Upper lobe of left lung (tissue), 4 donors: ENCODE data around the gene CELSR1.

Experiments
- EP300 ChIP-seq, 4 donors: sonication (generic); formaldehyde crosslinking; IDR thresholded peaks; one replicate each; pipeline ENCODE4 v1.5.1; 2017; ENCODE audit warnings: antibody characterized with exemption in 4 of 4, control low read depth in 2 of 4
- POLR2A ChIP-seq, 4 donors: fragments of 450-650 bp; IDR thresholded peaks; one replicate each; pipeline ENCODE4 v1.5.1; 2016 to 2017; ENCODE audit warnings: antibody characterized with exemption in 4 of 4, mild to moderate bottlenecking in 2 of 4
- POLR2AphosphoS5 ChIP-seq, 2 donors: sonication (generic); formaldehyde crosslinking; IDR thresholded peaks; one replicate each; pipeline ENCODE4 v1.5.1; 2017; ENCODE audit warnings: antibody characterized with exemption in 2 of 2
- TF ChIP-seq, protein P1 (sequence below), 6 experiments: fragments of 450-650 bp in 4 of 6; fragments of 200-600 bp in 2 of 6; sonication (generic) in 2 of 6; IDR thresholded peaks; one replicate each; pipeline ENCODE4 v1.5.1; 2016 to 2019; ENCODE audit warnings: antibody characterized with exemption in 6 of 6

DNA sequence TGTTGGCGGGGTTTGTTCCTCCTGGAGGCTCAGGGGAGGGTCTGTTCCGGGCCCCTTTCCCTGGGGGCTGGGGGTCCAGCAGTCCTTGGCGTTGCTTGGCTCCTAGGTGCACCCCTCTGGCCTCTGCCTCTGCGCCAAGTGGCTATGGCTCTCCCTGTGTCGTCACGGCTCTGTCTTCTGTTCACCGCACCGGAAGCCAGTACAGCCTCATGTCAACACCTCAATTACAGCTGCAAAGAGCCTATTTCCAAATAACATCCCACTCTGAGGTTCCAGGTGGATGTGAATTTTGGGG is 64.8 kb downstream of the CELSR1 start:
- TF ChIP-seq EP300 (IDR thresholded peaks at IDR 0.05), result no peak
- TF ChIP-seq, protein P1, sequence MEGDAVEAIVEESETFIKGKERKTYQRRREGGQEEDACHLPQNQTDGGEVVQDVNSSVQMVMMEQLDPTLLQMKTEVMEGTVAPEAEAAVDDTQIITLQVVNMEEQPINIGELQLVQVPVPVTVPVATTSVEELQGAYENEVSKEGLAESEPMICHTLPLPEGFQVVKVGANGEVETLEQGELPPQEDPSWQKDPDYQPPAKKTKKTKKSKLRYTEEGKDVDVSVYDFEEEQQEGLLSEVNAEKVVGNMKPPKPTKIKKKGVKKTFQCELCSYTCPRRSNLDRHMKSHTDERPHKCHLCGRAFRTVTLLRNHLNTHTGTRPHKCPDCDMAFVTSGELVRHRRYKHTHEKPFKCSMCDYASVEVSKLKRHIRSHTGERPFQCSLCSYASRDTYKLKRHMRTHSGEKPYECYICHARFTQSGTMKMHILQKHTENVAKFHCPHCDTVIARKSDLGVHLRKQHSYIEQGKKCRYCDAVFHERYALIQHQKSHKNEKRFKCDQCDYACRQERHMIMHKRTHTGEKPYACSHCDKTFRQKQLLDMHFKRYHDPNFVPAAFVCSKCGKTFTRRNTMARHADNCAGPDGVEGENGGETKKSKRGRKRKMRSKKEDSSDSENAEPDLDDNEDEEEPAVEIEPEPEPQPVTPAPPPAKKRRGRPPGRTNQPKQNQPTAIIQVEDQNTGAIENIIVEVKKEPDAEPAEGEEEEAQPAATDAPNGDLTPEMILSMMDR (IDR thresholded peaks at IDR 0.05), result no peak
- TF ChIP-seq POLR2A (IDR thresholded peaks at IDR 0.05), result no peak
- TF ChIP-seq POLR2AphosphoS5 (IDR thresholded peaks at IDR 0.05), result no peak
